NCI-H526 treated with DMSO at 0.1 percent for 48 hours (cell line): ENCODE data around the gene TMEM272.
A peak's percentile ranks its signal among the peaks of the same experiment; 100 is the strongest.

ENCODE experiments used
- DNase-seq: peaks from one replicate; lab custom pipeline; 2025; lab: John Stamatoyannopoulos, UW

TMEM272 gene

DNA sequence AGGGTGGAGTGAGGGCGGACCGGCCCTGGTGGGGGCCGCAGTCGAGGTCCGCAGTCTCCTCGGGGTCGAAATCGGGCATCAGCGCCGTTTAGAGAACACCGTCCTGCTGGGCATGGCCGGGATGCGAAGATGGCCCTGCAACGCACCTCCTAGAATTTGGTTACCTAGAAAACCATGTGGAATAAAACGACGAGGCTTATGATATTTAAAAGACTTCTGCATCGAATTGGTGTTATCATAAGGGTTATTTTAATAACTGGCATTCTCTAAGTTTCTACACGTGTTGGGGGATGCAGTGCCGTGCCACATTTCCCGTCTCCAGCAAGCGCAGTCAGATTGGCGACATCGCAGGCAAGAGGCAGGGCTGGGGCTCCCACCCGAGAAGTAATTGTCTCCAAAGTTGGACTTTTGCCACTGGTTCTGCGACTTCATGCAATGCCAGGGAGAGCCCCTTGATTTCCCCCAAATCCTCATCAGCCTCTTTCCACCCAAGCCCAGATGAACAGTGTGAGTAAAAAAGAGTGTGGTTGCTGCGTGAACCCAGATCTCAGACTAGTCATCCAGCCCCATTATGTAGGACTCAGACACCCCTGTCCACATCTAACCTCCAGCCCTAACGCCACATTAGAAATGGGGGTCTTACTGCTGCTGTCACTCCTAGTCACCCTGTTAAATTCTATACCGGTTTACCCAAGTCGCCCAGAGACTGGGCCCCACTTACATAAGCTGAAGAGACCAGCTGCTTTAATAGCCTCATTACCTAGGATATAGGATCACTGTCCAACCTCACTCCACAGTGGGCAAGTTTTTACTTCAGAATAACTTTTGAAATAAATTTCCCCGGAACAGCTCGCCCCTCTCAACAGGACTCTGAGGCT lies 40.4 kb downstream of the TMEM272 start:
- no peak for DNase-seq

DNA sequence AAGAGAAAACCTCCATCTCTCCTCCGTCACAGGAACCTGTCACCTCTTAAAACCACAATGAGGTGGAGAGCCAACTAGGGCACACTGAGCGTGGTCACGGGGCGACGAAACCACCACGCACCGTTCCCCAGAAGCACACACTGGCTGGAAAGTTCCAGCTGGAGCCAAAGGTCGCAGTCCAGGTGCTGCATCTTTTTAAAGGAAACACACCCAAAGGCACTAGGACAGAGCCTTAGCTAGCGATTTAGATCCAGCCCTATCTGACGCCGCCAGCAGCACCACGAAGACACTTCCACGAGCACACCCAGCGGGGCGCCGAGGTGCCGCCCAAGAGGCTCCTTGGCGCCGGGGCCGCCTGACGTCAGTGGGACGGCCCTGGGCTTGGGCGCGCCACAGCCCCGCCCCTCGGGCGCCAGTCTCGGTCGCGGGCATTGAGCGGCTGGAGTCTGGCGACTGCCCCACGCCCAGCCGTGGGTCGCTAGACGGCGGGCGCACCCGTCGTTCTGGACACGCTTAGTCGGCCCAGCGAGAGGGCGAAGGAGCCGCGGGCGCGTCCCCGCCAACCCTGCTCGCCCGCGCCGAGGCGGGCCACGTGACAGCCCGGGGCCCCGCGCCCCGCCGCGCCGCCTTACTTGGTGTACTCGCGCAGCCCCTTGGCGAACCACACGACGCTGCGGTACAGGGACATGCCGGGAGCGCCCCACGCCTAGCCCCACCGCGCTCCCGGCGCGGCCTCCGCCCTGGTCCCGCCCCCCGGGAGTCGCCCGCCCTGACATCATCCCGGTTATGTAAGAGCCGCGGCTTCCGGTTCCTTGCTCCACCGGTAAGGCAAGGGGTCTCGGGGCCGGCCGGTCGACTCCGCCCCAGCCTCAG lies 41.3 kb downstream of the TMEM272 start, which contains the start of gene DHRS12:
Gene DHRS12, minus strand, starts transcription at position 742 of the 873 bp plus-strand sequence. CDS start 4,504 bp downstream, outside the sequence.
- peak; percentile 75 for DNase-seq

DNA sequence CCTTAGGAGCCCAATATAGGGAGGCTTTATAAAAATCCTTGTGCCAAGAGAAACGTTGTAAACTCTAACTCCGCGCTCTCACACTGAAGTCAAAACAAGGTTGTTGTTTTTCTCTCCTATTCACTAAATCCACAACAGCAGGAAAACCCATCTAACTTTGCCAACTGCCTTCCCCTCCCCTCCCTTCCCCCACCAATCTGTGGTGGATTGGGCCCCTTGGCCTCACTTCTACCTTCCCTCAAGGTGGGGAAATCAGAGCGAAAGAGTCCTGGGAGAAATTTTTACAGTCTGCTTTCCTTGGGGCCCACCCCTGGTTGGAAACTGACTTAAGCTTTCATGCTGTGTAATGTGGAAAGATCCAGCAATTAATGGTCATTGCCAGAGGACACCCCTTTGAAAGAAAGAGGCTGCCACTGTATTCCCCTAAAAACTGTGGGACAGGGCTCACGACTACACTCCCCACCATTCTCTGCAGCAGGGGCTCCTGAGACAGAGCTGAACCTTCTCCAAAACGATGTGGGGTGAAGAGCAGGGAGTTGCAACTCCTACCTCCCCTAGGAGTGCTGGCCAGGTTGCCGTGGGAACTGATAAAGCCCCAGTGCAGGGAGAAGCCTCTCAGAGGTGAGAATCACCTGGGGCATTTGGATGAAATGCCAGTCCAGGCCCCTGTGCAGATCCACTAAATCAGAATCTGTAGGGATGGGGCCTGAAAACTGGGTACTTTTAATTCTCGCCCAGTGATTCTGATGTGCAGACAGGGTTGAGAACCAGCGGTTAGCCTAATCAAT lies 42.2 kb downstream of the TMEM272 start:
- DNase-seq, result no peak

DNA sequence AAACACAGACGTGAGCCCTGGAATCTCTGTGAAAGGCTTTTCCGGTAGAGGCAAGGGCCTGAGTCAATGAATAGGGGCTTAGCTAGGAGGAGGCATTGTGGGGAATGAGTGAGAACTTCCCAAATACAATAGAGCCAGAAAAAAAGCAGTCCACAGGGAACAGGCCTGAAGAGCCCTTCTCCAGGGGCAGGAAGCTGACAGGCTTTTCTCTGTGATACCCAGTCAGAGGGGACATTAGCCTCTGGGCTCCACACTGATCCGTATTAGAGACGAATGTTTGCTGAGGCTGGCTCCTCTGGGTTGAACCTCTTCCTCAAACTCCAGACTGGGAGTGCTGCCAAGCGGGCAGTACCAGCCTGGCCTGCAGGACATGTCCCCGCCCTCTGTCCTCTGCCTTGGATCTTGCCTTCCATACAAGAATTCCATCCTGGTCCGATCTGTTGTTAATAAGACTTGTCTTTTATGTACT lies 43.3 kb downstream of the TMEM272 start:
- DNase-seq, result no peak

DNA sequence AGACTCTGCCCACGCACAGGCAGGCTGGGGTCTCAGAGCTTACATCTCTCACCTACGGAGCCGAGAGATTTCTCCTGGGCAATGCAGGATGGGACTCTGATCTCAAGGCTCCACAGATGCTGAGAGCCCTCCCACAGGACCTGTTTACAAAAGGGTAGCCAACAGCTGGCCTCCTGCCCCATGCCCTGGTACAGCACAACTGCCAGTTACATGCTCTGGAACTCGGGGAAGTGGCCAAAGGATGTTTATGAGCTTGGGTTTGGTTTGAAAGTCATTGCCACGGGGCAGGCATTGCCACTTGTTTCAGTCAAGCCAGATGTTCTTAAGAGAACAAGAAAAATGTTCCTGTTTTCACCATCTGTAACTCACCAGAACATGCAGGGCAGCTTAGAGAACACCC lies 44.5 kb downstream of the TMEM272 start:
- DNase-seq, result no peak

DNA sequence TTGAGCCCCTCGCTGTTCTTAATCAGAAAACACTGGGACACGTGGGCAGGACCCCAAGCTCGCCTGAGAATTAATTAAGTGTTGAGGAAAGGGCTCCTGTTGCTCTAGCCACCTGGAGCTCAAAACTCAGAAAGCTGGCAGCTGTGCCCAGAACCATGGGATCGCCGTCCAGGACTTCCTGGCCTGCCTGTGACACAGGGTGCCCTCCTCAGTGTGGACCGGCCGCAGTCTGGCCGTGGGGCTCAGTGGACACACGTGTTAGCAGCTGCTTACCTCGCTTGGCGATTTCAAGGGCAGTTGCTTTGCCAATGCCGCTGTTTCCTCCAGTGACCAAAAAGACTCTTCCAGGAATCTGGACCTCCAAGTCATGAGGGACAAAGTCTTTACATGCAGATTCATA lies 45.7 kb downstream of the TMEM272 start:
- DNase-seq, result no peak

DNA sequence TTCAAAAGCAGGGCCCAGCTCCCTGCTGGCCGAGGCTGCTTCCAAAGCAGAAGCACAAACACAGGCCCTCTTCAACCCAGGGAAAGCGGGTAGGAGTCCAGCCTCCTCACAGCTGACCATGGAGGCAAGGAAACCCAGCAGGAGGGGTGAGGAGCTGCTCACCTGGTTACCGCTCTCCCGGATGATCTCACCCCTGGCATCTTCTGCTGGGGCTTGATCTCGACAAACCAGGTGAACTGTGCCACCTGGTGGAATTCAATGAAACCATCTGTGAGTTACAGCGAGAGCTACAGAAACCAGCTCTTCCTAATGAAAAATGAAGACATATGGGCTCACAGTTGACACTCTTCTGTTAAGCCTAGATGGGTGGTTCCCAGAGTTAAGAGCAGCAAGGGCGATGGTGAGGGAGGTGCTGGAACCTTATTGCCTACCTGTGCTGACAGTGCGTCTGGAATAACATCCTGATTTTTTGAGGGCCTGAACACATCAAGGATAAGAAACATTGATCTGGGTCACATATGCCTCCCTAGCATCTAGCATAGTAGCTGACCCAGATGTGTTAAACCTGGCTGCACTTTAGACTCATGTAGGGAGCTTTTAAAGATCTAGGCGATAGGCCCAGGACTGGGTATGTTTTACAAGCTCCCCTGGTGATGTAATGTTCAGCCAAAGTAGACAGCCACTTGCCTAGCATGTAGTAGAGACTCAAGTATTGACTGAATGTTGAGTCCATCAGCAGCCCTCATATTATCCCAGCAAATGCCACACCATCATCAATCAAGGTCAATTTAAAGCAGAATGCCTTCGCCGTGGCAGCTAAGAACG lies 47.1 kb downstream of the TMEM272 start:
- peak; percentile 88 for DNase-seq

DNA sequence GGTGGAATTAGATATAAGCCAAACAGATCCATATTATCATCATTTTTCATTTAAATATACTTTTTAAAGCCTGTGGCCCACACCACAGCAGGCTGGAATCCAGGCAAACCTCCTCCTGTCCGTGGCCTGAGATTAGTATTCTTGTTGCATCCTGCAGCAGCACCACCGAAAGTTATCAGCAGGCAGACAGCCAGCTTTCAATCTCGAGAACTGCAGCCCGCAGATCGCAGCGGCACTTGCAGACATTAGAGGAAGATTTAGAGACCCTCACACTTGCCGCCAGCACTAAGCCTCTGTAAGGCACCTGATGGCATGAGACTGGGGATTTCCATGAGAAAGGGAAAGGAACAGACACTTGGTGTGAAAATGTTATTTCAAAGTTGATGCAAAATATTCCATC lies 48.4 kb downstream of the TMEM272 start:
- no peak for DNase-seq

DNA sequence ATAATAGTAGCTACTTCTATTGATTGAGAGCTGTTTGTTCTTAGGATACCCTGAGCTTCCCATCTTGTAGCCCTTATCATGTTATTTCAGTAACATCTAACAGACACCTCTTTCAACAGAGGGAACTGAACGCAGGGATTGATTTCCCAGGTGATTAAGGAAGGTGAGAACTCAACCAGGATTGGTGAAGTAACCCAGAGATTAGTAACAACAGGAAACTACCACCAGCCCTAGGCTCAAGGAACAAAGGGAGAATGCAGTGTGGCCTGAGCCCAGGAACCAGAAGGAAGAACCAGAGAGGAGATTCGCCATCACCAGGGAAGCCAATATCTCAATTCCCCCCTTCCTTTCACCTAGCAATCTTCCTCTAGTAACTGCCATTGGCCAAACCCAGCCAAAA lies 49.6 kb downstream of the TMEM272 start:
- DNase-seq, result no peak

DNA sequence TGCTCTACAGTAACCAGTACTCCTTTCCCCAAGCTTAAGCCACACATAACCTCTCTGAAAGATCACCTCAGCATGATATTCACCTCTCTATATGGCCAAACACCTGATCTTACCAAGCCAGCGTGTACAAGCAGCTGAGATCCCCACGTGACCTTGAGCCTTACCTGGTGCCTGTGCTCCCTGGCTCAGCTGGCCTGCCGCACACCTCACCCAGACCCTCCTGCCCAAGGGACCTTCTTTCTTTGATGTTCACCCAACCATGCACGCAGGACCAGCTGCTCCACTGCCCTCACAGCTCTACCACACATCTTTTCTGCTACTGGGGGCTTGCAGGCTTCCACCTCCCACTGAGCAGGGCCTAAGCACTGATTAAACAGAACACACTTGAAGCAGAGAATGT lies 50.0 kb downstream of the TMEM272 start:
- no peak for DNase-seq

DNA sequence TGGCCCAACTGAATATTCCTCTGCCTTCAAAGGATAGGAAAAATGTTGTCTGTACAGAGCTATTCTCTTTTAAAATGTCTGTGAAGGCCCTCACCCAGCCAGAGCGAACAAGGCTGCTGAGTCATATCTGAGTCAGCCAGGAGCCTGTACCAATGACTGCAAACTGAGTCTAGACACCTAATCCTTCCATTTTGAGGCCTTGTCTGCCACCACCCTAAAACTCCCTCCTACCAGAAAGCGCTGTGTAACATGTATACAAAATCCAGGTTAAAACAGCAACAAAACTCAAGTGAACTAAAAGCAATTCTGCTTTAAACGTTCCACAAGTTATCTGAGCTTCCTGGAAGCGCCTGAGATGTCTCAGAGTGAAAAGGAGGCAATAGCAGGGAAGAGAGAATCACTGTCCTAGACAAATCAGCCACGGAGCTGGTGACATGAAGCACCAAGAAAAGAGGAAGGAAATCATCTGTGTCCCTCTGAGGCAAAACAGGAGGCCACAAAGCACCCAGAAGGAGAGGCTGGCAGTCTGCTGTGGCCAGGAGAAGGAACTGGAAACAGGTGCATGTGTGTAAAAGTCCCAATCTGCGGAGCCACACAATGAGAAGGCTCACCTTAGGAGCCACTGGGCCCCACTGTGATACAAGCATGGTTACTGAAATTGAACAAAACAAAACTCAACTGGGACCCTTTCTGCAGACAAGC lies 51.3 kb downstream of the TMEM272 start:
- no peak for DNase-seq

DNA sequence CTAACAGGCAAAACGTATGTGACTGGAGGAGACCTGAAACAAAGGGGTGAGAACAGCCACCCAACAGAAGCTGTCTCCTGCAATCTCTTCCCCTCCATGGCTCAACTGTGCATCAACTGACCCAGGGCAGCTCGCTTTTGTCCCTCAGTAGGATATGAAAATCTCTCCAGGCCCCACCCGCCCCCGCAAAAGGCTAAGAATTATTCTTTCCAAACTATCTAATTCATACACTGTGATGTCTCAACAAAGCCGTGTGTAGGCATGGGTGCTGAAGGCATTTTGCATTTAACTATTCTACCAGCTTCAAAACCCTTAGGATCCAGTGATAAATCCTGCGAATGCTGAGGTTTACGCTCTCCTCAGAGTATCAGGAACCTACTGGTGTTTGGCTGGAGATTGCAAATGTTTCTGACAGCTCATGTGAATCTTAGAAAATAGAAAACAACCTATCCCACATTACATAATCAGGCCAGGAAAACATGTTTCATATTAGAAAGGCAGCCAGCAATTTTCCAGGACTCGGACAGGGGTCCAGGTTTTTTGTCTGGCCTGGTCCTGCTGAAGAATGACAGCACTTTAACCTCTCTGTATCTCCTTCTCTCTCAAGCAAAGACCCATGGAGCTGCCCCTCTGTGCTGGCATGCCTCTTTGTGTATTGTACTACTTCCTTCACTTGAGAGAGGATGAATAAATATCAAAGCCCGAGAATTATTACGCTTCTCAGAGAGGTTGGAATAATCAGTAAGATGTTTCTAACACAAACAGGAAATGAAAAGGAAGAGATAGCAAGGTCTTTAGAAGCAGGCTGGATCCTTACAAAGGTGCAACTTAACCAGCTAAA lies 58.3 kb downstream of the TMEM272 start:
- DNase-seq, result no peak

DNA sequence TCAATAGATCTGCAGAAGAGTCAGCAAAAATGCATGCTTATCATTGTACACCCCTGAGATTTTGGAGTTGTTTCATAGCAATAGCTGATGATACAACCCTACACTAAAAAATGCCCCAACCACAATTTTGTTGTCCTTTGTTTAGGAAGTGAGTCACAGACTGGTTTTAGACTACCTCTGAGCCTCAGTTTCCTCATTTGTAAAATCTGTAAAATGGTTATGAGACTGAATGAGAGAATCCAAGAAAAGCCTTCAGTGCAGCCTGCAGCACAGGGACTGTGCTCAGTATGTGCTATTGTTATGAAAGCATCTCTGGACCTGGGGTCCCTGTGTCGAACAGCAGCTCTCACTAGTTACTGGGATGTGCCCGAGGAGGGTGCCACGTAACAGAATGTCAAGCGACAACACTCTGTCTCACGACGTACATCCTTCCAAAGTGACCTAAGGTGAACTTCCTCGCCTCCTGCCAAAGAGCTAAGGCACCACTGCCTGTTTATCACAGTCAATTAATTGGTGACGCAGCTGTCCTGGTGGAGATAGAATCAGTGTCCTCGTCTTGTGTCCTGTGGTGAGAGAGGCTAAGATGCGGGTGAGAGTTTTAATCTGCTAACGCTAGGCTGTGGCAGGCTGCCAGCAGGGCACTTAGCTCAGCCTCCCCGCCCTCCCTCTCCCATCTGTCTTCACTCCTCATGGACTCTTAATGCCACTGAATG lies 59.1 kb downstream of the TMEM272 start:
- DNase-seq, result no peak

DNA sequence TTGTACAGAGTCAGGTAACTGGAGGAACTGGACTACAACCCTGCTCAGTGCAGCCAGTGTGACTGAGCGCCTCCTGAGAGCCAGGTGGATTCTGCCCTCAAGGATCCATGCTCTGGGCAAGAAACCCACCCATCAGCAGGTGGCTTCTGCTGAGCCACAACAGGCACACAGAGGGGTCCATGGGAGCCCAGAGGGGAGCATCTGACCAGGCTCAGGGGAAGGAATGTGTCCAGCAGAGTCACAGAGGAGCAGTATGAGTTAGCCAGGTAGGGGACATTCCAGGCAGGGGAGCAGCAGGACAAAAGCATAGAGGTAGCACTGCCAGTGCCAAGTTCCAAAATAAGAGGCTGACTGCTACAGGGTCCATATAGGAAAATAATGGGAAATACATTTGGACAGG lies 60.9 kb downstream of the TMEM272 start:
- DNase-seq, result no peak

DNA sequence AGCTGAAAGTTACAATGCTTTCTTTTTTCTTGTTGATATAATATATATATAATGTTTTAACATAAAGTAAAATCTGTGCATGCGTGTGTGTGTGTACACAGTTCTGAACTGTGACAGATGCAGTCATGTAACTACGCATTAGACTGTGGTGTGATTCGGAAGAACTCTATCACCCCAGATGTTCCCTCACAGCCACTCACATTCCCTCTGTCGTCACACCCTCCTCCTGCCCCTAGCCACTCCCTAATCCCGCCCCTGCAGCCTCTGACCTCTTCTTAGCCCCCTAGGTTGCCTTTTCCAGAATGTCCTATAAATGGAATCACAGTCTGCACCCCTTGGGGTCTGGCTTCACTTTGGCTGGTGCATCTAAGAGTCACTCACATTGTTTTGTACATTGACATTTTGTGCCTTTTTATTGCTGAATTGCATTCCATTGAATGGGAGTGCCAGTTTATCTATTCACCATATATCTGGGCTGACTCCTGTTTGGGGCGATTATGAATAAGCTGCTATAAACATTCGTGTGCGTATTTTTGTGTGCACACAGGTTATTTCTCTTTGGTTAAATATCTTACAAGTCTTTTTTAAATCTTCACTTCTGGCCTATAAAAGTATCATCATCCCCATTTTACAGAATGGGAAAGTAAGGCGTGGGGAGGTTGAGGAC lies 61.4 kb downstream of the TMEM272 start:
- no peak for DNase-seq

DNA sequence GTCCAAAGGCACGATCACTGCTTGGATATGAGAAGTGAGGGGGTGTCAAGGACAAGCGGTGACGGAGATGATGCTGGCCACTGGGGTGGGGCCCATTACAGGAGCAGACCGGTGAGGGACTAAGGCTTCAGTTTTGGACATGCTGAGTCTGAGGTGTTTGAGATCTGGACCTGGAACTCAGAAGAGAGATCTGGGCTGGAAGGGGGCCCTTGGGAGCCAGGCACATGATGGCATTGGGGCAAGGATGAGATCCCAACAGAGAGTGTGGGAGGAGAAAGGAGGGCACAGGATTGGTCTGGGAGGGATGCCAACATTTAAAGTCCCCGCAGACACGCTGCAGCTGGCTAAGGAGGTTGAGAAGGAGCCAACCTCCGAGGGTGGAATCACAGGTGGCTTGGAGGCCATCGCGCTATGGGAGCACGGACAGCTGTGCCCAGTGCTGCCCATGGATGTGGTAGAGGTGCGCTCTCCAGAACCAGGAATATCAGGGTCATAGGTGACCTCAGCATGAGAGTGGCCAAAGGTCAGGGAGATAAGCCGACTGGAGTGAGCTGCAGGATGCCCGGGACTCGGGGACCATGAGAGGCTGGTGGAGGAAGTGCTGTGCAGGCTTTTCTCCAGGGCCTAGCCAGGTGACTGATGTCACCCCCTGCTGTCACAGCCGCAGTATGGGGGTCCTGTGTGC lies 62.8 kb downstream of the TMEM272 start:
- no peak for DNase-seq

DNA sequence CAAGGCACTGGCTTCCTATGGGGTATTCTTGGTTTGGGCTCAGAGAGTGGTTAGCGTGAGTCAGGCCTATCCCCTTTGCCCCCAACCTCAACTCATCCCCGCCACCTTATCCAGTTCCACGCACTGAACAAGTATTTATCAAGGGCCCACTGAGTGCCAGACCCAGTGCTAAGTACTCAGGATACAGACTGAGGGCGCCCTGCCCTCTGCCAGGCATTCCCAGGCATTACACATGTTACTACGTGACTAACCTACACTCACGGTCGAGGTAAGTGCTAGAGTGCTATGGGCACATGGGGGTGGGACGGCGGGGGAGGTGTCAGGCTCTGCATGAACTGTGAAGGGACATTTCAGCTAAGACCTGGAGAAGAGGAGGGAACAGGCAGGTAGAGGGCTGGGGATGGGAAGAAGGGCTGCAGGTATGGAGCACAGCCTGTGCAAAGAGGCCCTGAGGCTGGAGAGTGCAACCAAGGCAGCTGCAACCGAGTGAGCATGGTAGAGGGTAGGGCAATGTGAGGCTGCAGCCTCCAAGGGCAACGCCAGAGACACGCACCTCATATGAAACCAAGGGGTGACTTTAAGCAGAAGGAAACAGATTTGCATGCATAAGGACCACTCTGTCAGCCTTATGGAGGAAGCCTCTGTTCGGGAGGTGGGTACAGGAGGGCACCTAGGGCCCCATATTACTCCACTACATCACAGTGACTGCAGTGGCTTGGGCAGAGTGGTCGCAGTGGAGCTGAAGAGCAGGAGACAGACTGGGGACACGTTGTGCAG lies 63.5 kb downstream of the TMEM272 start:
- peak; percentile 42 for DNase-seq
